Transverse colon (tissue), 3 donors: Measurements from ENCODE around the gene MAP2K4.

Experiments
- CTCF ChIP-seq, 5 experiments: fragments of 200-600 bp in 3 of 5; fragments of 450-650 bp in 2 of 5; sonication (generic) in 3 of 5; IDR thresholded peaks; 1 replicate in 2 of 5; 2 replicates in 3 of 5; pipeline ENCODE4 v1.5.1; 2016 to 2017; ENCODE audit warnings: antibody characterized with exemption in 5 of 5, inconsistent platforms in 3 of 5, mild to moderate bottlenecking in 2 of 5, moderate library complexity in 1 of 5
- POLR2A ChIP-seq: fragments of 450-650 bp; IDR thresholded peaks from one replicate; pipeline ENCODE4 v1.6.1; 2016; ENCODE audit warnings: antibody characterized with exemption, mild to moderate bottlenecking, moderate library complexity

- TF ChIP-seq CTCF (IDR thresholded peaks at IDR 0.05) (no peak), POLR2A (no peak)
Measured at GRCh38 chr17:12127177-12127576, 106.5 kb downstream of the MAP2K4 start.
